ENCODE data around the gene C6orf136.
"Not testable (repeated sequence)": the region's sequence is repeated elsewhere in the genome, so short reads cannot be mapped to it uniquely, and the experiment has no call there.

Gene C6orf136

DNA sequence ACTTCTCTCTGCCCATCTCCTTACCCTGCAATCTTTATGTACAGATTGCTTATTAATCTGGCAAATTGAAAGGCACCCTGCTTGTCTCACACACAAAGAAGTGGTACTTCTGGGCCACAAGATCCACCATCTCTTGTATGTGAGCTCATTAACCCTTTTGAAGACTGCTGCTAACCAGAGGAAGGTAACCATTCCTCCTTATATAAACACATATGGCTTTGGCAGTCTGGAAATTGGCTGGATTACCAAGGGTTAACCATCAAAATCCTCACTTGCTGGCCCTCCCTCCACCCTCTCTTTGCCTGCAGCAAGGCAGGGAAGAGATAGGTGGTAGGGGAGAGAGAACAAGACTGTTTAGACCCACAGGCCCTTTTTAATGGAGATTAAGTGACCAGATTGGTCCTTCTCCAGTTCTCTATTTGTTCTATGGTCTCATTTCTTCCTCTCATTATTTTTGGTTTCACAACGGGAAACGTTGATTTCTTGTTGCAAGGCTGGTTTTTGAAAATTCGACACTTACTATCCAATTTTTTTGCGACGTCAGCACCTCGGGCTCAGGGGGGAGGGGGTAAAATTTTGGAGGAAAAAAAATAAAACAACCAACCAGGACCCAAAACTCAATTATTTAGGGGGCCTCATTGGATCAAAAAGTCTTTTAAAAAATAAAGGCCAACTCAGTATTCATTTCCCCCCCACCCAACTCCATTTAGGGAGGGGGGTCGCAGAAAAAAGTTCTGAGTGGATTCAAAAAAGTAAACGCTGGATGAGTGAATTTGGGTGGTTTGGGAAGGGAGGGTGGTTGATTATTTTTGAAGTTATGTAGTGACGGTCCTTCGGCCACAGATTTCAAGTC is 30.7 kb upstream of the C6orf136 start:
- peak; percentile 26 to 42 for DNase-seq

DNA sequence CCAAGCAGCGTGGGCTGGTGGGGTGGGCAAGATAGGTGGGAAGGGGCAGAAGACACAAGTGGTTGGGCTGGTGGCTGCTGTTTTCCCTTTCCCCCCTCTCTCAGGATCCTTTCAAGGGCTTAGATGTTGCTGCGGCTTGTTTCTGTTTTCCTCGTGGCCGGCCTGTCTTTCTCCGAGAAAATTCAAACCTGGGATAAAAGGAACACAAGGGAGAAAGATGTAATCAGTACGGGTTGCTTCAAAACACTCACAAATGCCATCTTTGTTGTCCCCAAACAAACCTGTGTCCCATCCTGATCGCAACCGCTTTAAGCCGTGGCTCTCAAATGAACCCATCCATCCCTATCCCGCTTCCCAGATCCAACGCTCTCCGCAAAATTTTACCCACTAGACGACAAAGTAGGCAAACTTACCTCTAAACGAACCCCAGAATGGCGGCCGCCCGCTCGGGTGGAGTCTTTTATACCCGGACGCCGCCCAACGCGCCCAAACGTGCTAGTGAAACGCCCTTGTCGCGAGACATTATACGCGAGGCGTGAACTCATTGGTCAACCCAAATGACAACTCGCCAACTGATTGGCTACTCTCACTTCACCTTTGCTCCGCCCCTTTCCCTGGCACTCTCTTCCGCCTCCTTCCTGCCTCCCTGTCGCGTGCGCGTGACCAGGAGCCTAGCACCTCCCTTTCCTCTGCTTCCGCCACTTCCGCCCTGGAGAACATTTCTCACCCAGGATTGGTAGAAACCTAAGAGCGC is 29.9 kb upstream of the C6orf136 start, which contains the start of gene PPP1R10:
PPP1R10 (minus strand) TSS at position 433 of the 754 bp plus-strand sequence. CDS start 7,299 bp downstream, outside the sequence.
- DNase-seq = peak; percentile 100

DNA sequence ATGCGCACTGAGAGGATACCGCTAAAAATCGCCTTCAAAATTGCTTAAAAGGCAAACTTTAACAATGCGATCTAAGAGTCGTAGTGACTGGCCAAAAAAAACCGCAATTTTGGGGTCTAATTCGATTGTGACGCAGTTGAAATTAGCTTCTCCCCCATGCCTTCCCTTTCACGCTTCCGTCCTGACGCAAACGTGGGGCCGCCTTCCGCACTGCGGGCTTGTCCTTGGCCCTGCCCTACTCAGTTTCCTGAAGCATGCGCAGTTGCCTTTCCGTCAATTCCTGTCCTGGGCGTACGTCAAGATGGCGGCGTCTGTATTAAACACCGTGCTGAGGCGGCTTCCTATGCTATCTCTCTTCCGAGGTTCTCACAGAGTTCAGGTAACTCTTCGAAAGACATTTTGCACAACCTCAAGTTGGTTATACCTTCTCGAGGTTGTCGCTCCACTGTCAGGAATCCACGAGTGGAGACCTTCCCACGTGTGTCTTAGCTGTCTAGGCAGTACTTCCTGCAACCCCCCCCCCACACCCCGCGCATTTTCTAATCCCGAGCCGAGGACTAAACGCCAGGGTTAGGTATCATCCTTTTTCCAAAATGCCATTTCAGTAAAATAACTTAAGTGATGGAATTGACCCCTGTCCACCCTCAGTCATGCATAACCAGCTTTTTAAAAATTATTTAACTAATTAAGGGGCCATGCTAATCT is 29.2 kb upstream of the C6orf136 start, which contains the start of gene MRPS18B:
MRPS18B (plus strand) TSS at position 276 of the 705 bp plus-strand sequence; CDS start at position 302, 26 bp downstream.
- DNase-seq = peak; percentile 96

DNA sequence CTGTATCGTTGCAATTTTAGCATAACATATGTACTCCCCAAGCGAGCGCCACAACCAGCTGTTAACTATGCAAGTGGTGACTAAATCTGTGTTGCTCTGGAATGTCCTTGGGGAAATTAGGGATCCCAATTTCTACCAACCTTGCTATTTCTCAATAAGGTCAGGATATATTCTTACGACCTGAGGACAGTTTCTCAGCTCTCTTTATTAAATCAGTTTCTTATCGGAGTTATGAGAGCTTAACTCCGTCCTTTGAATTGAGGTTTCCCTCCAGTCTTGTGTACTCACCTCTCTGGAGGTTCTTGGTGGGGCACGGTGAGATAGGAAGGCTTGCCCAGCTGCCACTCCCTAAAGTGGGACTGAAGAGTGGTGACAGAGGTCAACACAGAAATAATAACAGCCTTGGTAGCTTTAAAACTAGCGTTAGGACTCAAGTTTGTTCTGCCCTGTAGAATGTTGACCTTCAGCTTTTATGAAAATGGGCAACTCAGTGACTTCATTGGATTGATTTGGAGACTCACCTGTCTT is 28.6 kb upstream of the C6orf136 start:
- peak in 1 of 2 donors; percentile 15 for DNase-seq

DNA sequence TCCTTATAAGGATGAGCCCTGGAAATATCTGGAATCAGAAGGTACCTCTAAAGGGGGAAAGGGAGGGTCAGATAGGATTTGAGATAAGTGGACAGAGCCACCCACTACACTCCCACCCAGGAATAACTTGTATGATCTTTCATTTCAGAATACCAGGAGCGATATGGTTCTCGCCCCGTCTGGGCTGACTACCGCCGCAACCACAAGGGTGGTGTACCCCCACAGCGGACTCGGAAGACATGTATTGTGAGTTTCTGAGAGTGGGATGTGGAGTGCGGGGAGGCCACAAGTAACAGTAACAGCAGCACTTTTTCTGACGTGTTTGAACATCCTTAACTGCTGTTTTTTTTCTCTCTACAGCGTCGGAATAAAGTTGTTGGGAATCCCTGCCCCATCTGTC is 27.4 kb upstream of the C6orf136 start:
- no peak for DNase-seq

DNA sequence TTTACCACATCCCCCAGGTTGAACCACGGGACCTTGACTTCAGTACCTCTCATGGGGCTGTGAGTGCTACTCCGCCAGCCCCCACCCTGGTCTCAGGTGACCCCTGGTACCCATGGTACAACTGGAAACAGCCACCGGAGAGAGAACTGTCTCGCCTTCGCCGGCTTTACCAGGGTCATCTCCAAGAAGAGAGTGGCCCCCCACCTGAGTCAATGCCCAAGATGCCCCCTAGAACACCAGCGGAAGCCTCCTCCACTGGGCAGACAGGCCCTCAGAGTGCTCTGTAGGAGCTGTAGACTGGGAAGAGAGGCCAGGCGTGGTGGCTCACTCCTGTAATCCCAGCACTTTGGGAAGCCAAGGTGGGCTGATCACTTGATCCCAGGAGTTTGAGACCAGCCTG is 21.4 kb upstream of the C6orf136 start:
- DNase-seq = no peak

DNA sequence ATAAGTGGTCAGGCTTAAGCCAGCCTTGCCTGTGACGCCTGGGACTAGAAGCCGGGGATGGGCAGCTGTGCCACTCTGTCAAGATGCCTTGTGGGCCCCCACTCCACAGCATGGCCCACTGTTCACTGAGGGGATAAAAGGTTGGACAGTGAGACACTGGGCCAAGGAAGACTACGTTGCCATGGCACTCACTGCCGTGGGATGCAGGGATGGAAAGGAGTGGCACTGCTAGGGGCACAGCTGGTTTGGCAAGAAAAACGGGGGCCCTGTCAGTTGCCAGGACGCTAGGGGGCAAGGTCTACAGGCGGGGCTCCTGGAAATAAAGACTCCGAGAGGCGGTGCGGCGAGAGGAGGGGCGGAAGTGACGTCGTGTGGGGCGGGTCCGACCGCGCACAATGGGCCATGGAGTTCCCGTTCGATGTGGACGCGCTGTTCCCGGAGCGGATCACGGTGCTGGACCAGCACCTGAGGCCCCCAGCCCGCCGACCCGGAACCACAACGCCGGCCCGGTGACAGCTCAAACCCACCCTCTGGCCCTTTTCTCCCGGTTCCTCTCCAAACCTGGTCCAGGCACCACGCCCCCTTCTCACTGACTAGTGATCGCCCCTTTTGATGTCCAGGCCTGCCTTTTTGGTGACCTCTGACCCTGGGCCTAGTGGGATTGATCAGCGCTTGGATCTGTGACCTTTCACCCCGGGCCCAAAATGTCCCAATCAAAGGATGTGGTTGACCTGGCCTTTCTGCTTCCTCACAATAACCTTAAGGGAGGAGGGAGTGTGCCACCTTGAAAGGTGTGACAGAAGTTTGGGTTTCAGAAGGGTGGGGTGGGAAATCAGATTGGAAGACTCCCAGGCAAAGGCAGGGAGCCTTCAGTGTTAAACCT is 20.2 kb upstream of the C6orf136 start, which contains the start of gene ATAT1:
ATAT1 (plus strand) TSS at position 391 of the 883 bp plus-strand sequence.
- DNase-seq = peak; percentile 76 to 89

DNA sequence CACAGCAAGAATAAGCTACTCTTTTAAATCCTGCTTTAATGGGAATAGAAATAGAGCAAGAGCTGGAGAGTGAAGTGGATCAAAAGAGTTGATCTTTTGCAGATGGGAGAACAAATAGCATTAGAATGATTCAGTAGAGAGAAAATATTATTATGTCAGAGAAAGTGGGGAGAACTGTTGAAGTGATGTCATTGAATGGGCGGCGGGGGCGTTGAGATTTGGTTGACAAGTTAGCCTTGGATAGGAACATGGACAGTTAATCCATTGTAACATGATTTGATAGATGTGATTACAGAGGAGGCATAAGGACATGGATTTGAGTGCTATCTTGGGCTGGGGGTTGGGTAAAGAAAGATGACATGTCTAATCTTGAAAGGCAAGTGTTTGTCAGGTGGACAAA is 11.1 kb upstream of the C6orf136 start:
- DNase-seq = no peak

DNA sequence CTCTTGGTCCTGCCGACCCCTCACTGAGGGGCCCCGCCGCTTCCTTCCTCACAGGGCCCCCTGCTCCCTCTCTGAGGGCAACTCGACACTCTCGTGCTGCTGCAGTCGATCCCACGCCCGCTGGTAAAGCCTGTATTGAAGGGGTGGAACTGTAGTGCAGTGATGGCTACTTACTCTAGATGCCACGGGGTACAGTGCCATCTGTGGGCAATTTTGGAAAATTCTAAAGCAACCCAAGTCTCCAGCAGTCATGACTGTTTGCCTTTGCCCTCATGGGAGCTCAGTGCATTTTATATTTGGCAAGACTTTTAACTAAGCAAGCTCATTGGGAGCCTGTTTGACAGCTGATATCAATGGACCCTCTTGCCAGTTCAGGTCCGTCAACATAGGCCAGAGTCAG is 6.5 kb upstream of the C6orf136 start:
- peak in 1 of 2 donors; percentile 15 for DNase-seq

DNA sequence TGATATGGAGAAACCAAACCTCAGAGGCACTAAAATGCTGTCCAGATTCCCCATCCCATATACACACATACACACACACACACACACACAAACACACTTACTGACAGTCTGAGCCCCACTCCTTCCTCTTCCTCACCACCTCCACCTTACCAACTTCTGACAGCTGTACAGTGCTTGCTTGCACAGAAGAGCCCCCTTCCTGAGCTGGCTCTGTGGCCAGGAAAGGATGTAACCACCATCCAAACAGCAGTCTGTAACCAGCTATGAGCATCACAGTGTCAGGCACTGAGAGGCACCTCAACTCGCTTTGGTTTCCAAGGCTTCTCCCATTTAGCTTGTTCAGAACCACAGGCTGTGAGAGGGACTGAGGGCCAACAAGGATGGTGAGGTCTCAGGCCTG is 5.9 kb upstream of the C6orf136 start:
- DNase-seq = no peak

DNA sequence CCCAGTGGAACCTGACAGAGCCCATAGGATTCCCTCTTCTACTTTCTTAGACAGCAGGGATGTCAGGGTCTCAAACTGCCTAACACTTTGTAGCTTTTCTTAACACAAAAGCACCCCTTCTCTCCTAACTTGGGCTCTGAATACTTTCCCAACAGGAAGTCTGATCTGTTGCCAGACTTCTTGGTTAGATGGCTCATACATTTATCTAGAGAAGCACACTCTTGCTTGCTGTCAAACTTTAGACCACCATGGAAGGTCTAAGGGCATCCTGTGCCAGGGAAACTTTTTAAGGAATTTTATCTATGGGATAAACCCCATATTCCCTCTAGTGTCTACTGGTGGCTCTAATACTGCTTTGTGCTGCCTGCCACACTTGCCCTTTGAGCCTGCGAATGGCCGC is 3.3 kb upstream of the C6orf136 start:
- DNase-seq = no peak

DNA sequence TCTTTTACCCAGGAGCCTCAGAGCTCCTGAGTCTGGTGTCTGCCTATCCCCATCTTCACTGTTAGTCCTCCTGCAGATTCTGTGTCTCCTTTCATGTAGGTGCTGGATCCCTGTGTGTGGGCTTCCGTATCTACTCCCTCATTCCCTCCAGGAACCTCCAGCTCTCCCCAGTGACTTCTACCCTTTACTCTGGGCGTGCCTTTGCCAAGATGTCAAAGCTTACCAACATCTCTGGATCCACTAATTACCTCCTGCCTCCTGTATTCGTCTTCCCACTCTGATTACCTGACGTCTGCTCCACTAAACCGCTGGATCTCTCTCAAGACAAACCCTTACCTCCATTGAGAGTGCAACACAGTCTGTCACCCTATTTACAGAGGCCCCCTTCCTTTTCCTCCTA is 2.2 kb upstream of the C6orf136 start:
- DNase-seq = no peak

DNA sequence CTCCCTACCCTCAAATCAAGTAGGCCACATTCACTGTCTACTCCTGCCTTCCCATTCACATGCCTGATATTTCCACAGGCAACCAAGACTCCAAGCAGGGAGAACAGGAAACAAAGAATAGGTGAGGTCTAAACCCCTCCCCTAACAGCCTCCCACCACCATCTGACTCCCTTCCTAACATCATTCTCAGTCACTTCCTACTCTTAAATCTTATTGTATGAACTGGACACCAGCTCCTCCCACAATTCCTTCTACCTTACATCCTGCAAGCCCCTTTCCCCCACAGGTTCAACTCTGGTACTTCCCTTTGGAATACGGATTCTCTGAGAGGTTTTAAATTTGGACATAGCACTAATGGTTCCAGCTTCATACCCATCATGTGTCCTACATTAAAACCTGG is 944 bp upstream of the C6orf136 start:
- no peak for DNase-seq

DNA sequence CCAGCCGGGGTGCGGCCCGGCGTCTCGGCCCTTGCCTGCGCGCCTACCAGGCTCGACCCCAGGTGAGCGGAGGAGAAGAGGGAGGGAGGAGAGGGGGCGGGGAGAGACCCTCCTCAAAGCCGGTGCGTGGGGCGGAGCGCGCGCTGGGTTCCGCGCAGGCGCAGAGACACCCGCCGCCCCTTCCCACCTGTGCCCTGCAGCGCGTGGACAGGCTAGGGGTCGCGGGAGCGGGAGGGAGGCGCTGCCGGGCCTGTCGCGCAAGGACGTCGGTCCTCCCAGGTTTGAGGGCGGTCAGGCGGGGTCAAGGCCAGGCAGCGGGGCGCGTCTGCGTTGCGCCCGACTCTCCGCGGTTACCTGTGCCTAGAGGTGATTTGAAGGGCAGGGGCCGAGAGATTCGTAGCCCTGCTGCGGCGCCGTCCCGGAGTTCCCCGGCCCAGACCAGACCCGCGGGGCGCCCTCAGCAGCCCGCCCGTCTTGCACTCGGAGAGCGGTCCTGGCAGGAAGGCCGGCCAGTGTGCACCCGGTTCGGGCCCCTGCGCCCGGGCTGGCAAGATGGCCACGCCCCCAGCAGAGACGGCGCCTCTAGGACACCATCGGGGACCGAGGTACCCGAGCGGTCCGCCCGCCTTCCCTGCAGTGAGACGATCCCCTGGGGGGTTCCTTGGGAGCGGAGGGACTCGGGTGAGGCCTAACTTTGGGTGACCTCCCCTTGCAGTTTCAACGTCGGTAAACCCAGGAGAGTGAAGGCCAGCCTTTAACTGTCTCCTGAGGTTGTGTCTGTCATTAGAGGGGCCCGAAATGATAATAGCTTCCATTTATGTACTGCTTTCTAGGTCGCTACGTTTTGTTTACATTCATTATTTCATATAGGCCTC is 546 bp downstream of the C6orf136 start:
- peak; percentile 62 to 66 for DNase-seq

DNA sequence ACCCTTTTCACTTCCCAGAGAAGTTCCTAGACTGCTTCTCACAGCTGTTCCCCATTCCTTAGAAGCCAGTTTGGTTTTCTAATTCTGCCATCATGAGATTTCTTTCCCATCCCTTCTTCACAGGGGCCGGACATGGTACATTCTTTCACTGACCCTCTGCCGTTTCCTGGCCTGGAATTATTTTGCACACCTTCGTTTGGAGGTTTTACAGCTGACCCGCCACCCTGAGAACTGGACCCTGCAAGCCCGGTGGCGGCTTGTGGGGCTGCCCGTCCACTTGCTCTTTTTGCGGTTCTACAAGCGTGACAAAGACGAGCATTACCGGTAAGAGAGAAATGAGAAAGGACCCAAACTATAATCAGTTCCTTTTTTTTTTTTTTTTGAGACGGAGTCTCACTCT is 4.2 kb downstream of the C6orf136 start:
- no peak for DNase-seq

DNA sequence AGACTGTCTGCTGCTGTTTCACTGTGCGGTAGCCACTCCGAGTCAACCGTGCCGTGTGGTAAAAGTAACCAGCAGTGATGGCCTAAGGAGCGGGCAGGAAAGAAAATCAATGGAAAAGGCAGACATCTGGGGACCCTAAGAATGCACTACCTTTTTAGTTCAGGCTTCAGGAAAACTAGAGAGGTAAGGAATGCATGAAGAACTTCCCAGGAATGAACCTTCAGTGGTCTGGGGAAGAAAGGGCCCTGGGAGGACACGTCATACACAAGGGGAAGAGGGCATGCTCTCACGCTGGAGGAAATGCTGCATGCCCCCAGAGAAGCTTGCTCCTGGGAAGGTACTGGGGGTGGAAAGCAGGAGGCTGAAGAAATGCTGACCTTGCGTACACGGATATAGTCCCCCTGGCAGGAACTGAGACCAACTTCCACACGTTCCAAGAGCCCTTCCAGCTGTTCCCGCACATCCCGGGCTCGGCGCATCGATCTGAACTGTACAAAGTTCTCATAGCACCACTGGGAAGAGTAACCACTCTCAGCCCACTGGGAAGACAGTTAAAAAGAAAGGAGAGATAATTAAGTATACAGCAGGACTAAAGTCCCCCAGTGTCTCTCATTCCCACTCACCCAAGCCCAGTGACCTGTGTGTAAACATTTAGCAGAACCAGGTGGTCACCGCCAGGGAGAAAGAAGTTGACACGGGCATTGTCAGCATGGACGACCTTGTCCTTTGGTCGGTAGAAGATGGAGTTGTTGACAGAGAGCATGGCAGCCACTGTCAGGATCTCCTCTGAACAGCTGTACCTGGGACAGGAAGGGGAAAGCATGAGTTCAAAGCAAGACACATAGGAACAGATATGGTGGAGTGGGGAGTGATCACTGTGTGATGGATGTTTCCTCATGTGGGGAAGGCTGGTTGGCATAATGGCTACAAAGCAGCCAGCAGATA is 8.1 kb downstream of the C6orf136 start:
- no peak for DNase-seq

DNA sequence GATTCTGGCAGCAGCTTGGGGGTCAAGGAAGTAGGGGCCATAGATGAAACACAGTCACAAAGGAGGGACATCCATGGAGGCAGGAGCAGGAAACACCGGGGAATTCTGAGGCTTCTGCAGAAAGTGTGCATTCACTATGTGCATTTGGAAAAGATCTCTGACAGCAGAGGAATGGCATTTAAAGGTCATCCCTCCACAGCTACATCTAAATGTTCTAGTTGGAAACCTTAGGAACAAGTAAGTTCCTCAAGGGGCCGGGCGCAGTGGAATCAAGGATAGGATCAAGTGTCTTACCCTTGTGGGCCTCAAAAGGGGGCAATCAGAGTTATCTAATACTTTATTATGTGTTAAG is 8.8 kb downstream of the C6orf136 start:
- DNase-seq = no peak

DNA sequence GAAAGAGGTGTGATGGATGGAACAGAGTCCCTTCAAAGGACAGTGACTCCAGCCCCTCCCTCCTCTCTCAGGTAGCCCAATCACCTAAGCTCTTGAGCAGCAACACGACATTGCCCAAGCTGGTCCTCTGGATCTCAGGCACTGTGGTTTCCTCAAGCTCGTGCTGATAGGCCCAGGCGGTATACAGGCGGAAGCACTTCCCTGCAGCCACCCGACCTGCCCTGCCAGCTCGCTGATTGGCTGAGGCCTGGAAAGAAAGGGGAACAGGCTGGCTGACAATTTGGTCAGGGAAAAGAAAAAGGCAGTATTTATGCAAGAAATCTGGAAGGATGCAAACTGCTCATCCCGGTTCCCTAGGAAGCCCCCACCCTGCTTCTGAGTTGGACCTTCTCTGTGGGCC is 9.6 kb downstream of the C6orf136 start:
- DNase-seq = peak; percentile 65 to 69

DNA sequence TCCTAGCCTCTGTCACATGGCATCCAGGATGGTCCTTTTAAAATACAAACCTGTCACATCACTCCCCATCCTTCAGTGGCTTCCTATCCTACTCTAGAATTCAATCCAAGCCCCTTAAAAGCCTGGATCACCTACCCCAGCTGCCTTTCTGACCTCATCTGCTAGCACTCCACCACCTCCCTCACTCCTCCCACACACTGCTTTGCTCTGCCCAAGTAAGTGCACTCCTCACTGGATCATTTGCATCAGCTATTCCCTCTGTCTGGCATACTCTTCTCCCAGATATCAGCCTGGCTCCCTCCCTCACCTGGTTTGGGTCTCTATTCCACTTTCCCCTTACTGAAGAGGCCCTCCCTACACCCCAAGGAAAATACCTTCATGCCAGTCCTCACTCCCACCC is 10.5 kb downstream of the C6orf136 start:
- DNase-seq = no peak

DNA sequence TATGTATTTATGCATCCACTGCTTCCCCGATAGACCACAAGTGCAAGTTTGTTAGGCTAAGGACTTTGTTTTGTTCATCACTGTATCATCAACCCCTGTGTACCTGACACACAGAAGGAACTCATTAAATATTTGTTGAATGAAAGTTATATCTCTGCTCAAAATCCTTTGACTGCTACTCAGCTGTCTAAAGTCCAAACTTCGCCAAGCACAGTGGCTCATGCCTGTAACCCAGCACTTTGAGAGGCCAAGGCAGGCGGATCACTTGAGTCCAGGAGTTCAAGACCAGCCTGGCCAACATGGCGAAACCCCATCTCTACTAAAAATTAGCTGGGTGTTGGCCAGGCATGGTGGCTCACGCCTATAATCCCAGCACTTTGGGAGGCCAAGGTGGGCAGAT is 11.0 kb downstream of the C6orf136 start:
- not testable (repeated sequence) for DNase-seq

Measured in inflammatory macrophage treated with lipopolysaccharide for 1 hour (primary cell).